B cell (primary cell): ENCODE data around the gene STARD6. TPM values are rescaled to one million over a fixed set of nuclear protein-coding genes. Genes with fewer than 3 reads are reported as not detected.

Experiments used
- ATAC-seq: fragments of 200-7000 bp; cut with Tn5 transposase; one replicate; pipeline ENCODE4 v1.10.0; 2021; ENCODE audit warnings: low read depth, mild to moderate bottlenecking, moderate number of reproducible peaks, moderate library complexity
- CTCF ChIA-PET: fragments of 350-600 bp; sonication (Branson Sonifier 250); formaldehyde crosslinking; loops from one replicate; lab custom pipeline; 2021; ENCODE audit warnings: antibody characterized with exemption, inconsistent platforms; lab: Charles Lee
- POLR2A ChIA-PET: fragments of 350-600 bp; sonication (Branson Sonifier 250); formaldehyde crosslinking; loops from one replicate; lab custom pipeline; 2021; ENCODE audit warnings: antibody characterized with exemption; lab: Charles Lee
- DNase-seq: peaks from one replicate; pipeline ENCODE4 v3.0.0; 2013
- H2AFZ ChIP-seq: 2 replicates; pipeline ENCODE4 v1.6.1; 2012; ENCODE audit warnings: mild to moderate bottlenecking, low read depth, low read length; ENCODE audit not compliant: insufficient read depth, poor library complexity, severe bottlenecking
- H3K27ac ChIP-seq, 2 donors: 1 replicate in 1 of 2; 2 replicates in 1 of 2; pipeline ENCODE4 v1.5.1; 2012 to 2013; ENCODE audit warnings: low read length in 2 of 2, mild to moderate bottlenecking in 2 of 2, moderate library complexity in 1 of 2
- H3K27me3 ChIP-seq, 4 experiments: fragments of 200-600 bp in 1 of 4; sonication (generic) in 1 of 4; replicated peaks in 1 of 4; 1 replicate in 2 of 4; 2 replicates in 2 of 4; pipeline versions ENCODE4 v1.6.1 to v1.7.0; 2013 to 2016; ENCODE audit warnings: low read length in 3 of 4, mild to moderate bottlenecking in 2 of 4, mixed read lengths in 1 of 4, moderate library complexity in 1 of 4; ENCODE audit not compliant: insufficient read depth in 4 of 4, control insufficient read depth in 3 of 4; ENCODE audit errors: control extremely low read depth in 1 of 4
- H3K36me3 ChIP-seq, 2 experiments: replicated peaks in 1 of 2; 1 replicate in 1 of 2; 2 replicates in 1 of 2; pipeline versions ENCODE4 v1.6.1 to v1.7.1; 2013; ENCODE audit warnings: low read length in 1 of 2; ENCODE audit not compliant: insufficient read depth in 2 of 2, control insufficient read depth in 1 of 2; ENCODE audit errors: control extremely low read depth in 1 of 2, extremely low read depth in 1 of 2
- H3K4me1 ChIP-seq, 2 donors: fragments of 200-600 bp in 1 of 2; sonication (generic) in 1 of 2; 1 replicate in 1 of 2; 2 replicates in 1 of 2; pipeline versions ENCODE4 v1.5.1 to v1.6.1; 2013 to 2017; ENCODE audit warnings: low read length in 2 of 2; ENCODE audit not compliant: control insufficient read depth in 2 of 2, insufficient read depth in 2 of 2
- H3K4me2 ChIP-seq: replicated peaks from 2 replicates; pipeline ENCODE3; 2012; ENCODE audit warnings: mild to moderate bottlenecking, low read depth, low read length; ENCODE audit not compliant: poor library complexity, severe bottlenecking
- H3K4me3 ChIP-seq, 5 experiments: fragments of 200-600 bp in 1 of 5; sonication (generic) in 1 of 5; 1 replicate in 3 of 5; 2 replicates in 2 of 5; pipeline versions ENCODE4 v1.5.1 to v1.7.0; 2011 to 2016; ENCODE audit warnings: low read length in 4 of 5, mild to moderate bottlenecking in 4 of 5, low read depth in 2 of 5, control low read depth in 1 of 5, moderate library complexity in 1 of 5; ENCODE audit not compliant: insufficient read depth in 1 of 5; ENCODE audit errors: control extremely low read depth in 1 of 5, extremely low read depth in 1 of 5
- H3K79me2 ChIP-seq: fragments of 200-600 bp; sonication (generic); one replicate; pipeline ENCODE4 v1.6.0; 2016; ENCODE audit warnings: low read length; ENCODE audit not compliant: control insufficient read depth, insufficient read depth
- H3K9ac ChIP-seq: fragments of 200-600 bp; sonication (generic); 2 replicates; pipeline ENCODE4 v1.6.1; 2017; ENCODE audit warnings: mild to moderate bottlenecking, low read length, moderate library complexity
- H3K9me3 ChIP-seq, 3 donors: one replicate each; pipeline versions ENCODE4 v1.6.1 to v1.7.1; 2013; ENCODE audit warnings: low read length in 2 of 3; ENCODE audit not compliant: control insufficient read depth in 2 of 3, insufficient read depth in 1 of 3; ENCODE audit errors: control extremely low read depth in 1 of 3
- H4K20me1 ChIP-seq: 2 replicates; pipeline ENCODE4 v1.6.0; 2012; ENCODE audit warnings: mild to moderate bottlenecking, low read length; ENCODE audit not compliant: insufficient read depth, control insufficient read depth, poor library complexity, severe bottlenecking
- H3K27ac Mint-ChIP-seq: one replicate; pipeline ENCODE4 v1.8.0; 2021; ENCODE audit warnings: mixed read lengths
- H3K27me3 Mint-ChIP-seq: one replicate; pipeline ENCODE4 v1.8.0; 2021; ENCODE audit warnings: mixed read lengths
- H3K4me1 Mint-ChIP-seq: one replicate; pipeline ENCODE4 v1.8.0; 2021; ENCODE audit warnings: mixed read lengths
- H3K4me3 Mint-ChIP-seq: one replicate; pipeline ENCODE4 v1.8.0; 2021; ENCODE audit warnings: mixed read lengths
- H3K9me3 Mint-ChIP-seq: one replicate; pipeline ENCODE4 v1.8.0; 2022; ENCODE audit warnings: mixed read lengths; ENCODE audit not compliant: insufficient read depth
- CTCF ChIP-seq: fragments of 200-600 bp; IDR thresholded peaks from one replicate; pipeline ENCODE4 v1.8.0; 2022; ENCODE audit warnings: antibody characterized with exemption, mild to moderate bottlenecking
- EZH2 ChIP-seq: IDR thresholded peaks from 2 replicates; pipeline ENCODE4 v1.6.1; 2012; ENCODE audit warnings: borderline replicate concordance, low read depth, mild to moderate bottlenecking, moderate library complexity, low read length; ENCODE audit not compliant: insufficient read depth, poor library complexity, severe bottlenecking
- WGBS: methylation state at CpG from one replicate; pipeline ENCODE4 v1.1.5; 2013; ENCODE audit warnings: missing lambda C conversion rate; ENCODE audit not compliant: insufficient coverage; 5-methylcytosine and 5-hydroxymethylcytosine counted together
- intact Hi-C: fragments of 100-400 bp; cut with micrococcal nuclease; formaldehyde crosslinking; loops from one replicate; pipeline ENCODE4 v1.10.0; 2022
- polyA plus RNA-seq: library from polyadenylated mRNA; depleted of rRNA; stranded (reverse); fragments of >200 nt; gene quantifications from 2 replicates; pipeline ENCODE4 v1.2.3, GENCODE V29; 2012
- total RNA-seq, 2 donors: library from RNA; stranded (reverse); fragments of 120-200 nt in 1 of 2; gene quantifications; 1 replicate in 1 of 2; 2 replicates in 1 of 2; pipeline versions ENCODE4 v1.2.3 to v1.2.4, GENCODE V29; 2013 to 2022

Gene STARD6
- total and polyA plus RNA-seq, 2 donors (not counting 1 experiment from before 2014, with no cell fraction given), result not detected

- no peak overlapping the region for H3K27ac Mint-ChIP-seq
- 100% methylated on average over 3 of the region's 3 CpGs for WGBS
- H3K4me1 Mint-ChIP-seq, result peaks cover 17% of the 10 kb centered on the region
Observed at GRCh38 chr18:54360406-54360805, 2.7 kb upstream of the STARD6 start.

GRCh38 chr18:54359233-54359632, 1.6 kb upstream of the STARD6 start:
- H3K4me1 Mint-ChIP-seq, result peaks cover 17% of the 10 kb centered on the region
- no peaks in the 10 kb centered on the region for H4K20me1 ChIP-seq
- H3K27me3 Mint-ChIP-seq, result no peaks in the 10 kb centered on the region
- ATAC-seq (no peak), DNase-seq (no peak)
- POLR2A ChIA-PET, result no interaction called here
- intact Hi-C loops, result no loop called here
- no peaks in the 10 kb centered on the region for H3K36me3 ChIP-seq
- no peaks in the 10 kb centered on the region for H3K27me3 ChIP-seq
- peak overlapping the region; percentile 92 for H3K4me3 Mint-ChIP-seq
- H3K4me3 ChIP-seq, result no peak overlapping the region
- peaks cover 5% of the 10 kb centered on the region for H3K79me2 ChIP-seq
- no peaks in the 10 kb centered on the region for H3K9me3 ChIP-seq
- no peaks in the 10 kb centered on the region for H3K9me3 Mint-ChIP-seq
- peaks cover 8 to 9% of the 10 kb centered on the region in 2 donors for H3K4me1 ChIP-seq
- H3K27ac Mint-ChIP-seq, result no peak overlapping the region
- H3K9ac ChIP-seq, result no peak overlapping the region
- CTCF ChIA-PET, result interaction anchor here (2.7 to 4.6 kb wide), 2 partner anchors 89 to 136 kb away, joined by 12 to 26 read pairs; partner anchors contain the start of gene POLI
- TF ChIP-seq EZH2 (no peak), CTCF (no peak)
- 100% methylated on average over 2 of the region's 6 CpGs for WGBS
- no peak overlapping the region for H3K27ac ChIP-seq
- no peak overlapping the region for H2AFZ ChIP-seq
- H3K4me2 ChIP-seq, result peak overlapping the region; percentile 86

More at GRCh38 chr18:54360406-54360805, 2.7 kb upstream of the STARD6 start:
- Mint-ChIP-seq H3K27me3 (no peaks in the 10 kb centered on the region), H3K9me3 (no peaks in the 10 kb centered on the region), H3K4me3 (no peak overlapping the region)
- H3K4me3 ChIP-seq, result no peak overlapping the region
- ChIA-PET CTCF (no interaction called here), POLR2A (no interaction called here)
- no peaks in the 10 kb centered on the region for H3K27me3 ChIP-seq
- no peak overlapping the region for H3K27ac ChIP-seq
- H2AFZ ChIP-seq, result no peak overlapping the region
- no peaks in the 10 kb centered on the region for H4K20me1 ChIP-seq
- no peaks in the 10 kb centered on the region for H3K36me3 ChIP-seq
- no peak overlapping the region for H3K9ac ChIP-seq
- peaks cover 5% of the 10 kb centered on the region for H3K79me2 ChIP-seq
- no peak for DNase-seq
- H3K4me2 ChIP-seq, result no peak overlapping the region
- H3K4me1 ChIP-seq, result peaks cover 8 to 9% of the 10 kb centered on the region in 2 donors
- no peak for ATAC-seq
- intact Hi-C loops, result no loop called here
- H3K9me3 ChIP-seq, result no peaks in the 10 kb centered on the region
- TF ChIP-seq CTCF (no peak), EZH2 (no peak)
